Skeletal muscle tissue (tissue), 4 donors: ENCODE results near the gene NUDT13. TPM values are rescaled to one million over a fixed set of nuclear protein-coding genes. Genes with fewer than 3 reads are reported as not detected.

Experiments
- H3K27ac ChIP-seq: one replicate; pipeline ENCODE4 v1.7.0; 2013; ENCODE audit warnings: mild to moderate bottlenecking, low read depth, low read length, inconsistent platforms
- H3K27me3 ChIP-seq, 3 donors: one replicate each; pipeline ENCODE4 v1.7.0; 2013; ENCODE audit warnings: low read length in 3 of 3; ENCODE audit not compliant: control insufficient read depth in 3 of 3, insufficient read depth in 3 of 3
- H3K36me3 ChIP-seq, 3 donors: one replicate each; pipeline ENCODE4 v1.7.0; 2013; ENCODE audit warnings: low read length in 3 of 3; ENCODE audit not compliant: control insufficient read depth in 3 of 3, insufficient read depth in 3 of 3
- H3K4me1 ChIP-seq, 3 donors: one replicate each; pipeline ENCODE4 v1.7.0; 2013; ENCODE audit warnings: low read length in 3 of 3, mild to moderate bottlenecking in 3 of 3; ENCODE audit not compliant: control insufficient read depth in 3 of 3, insufficient read depth in 3 of 3
- H3K4me3 ChIP-seq, 3 donors: one replicate each; pipeline ENCODE4 v1.7.0; 2013; ENCODE audit warnings: low read length in 3 of 3
- H3K9ac ChIP-seq, 3 donors: one replicate each; pipeline ENCODE4 v1.7.0; 2013; ENCODE audit warnings: low read length in 3 of 3, mild to moderate bottlenecking in 3 of 3, moderate library complexity in 2 of 3, low read depth in 1 of 3
- H3K9me3 ChIP-seq, 3 donors: one replicate each; pipeline ENCODE4 v1.7.0; 2013; ENCODE audit warnings: low read length in 3 of 3; ENCODE audit not compliant: control insufficient read depth in 3 of 3
- total RNA-seq: library from RNA; depleted of rRNA; stranded (reverse); fragments of >200 nt; gene quantifications from one replicate; pipeline ENCODE4 v1.2.3, GENCODE V29; 2014
- donor health status: Osteomylitis.

Gene NUDT13
- total RNA-seq, 1 donor from 2014 or later, result 2.1 TPM

DNA sequence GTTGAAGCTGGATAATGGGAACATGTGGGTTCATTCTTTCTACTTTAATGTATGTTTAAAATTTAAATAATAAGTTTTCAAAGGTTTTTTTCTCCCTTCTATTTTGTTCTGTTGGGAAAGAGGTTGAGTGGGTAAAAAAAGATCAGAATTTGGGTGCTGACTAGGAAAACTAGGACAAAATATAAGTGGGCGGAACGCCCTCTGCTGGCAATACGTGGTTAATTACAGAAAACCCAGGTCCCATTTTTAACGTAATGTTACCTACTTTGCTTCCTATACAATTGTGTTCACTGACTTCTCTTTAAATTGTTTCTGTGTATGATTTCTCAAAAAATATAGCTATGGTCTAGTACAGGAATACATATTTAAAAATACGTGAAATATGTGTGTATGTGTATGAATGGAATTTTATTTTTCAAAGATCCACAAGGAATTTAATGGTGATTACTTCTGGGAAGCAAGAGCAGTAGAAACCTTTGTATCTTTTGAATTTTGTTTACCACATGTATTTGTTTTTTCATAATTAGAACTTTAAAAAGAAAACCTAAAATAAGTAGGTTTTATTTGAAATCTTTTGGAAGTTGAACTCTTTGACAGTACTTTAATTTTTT lies 48.9 kb downstream of the NUDT13 start:
- Histone ChIP-seq H3K27me3 (no peaks in the 10 kb centered on the region), H3K27ac (no peak overlapping the region), H3K9me3 (no peaks in the 10 kb centered on the region), H3K4me3 (no peak overlapping the region), H3K4me1 (peaks cover 2 to 9% (median 5%) of the 10 kb centered on the region in 3 donors), H3K36me3 (peaks cover 10 to 31% (median 25%) of the 10 kb centered on the region in 3 donors), H3K9ac (no peak overlapping the region)

DNA sequence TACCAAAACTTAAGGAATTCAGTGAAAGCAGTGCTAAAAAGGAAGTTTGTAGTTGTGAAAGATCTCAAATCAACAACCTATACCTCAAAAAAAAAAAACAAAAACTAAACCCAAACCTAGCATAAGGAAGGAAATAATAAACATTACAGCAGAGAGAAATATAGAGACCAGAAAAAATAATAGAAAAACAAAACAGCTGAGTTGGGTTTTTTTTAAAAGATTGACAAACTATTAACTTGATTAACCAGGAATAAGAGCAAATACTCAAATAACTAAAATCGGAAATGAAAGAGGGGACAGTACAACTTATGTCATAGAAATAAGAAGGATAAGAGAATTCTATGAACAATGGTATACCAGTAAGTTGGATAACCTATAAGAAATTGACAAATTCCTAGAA lies 50.8 kb downstream of the NUDT13 start:
- H3K4me3 ChIP-seq, result no peak overlapping the region
- H3K27ac ChIP-seq, result no peak overlapping the region
- H3K9me3 ChIP-seq, result no peaks in the 10 kb centered on the region
- H3K4me1 ChIP-seq, result peaks cover 2 to 12% (median 5%) of the 10 kb centered on the region in 3 donors
- no peak overlapping the region for H3K9ac ChIP-seq
- H3K36me3 ChIP-seq, result peaks cover 10 to 24% (median 21%) of the 10 kb centered on the region in 3 donors
- no peaks in the 10 kb centered on the region for H3K27me3 ChIP-seq

DNA sequence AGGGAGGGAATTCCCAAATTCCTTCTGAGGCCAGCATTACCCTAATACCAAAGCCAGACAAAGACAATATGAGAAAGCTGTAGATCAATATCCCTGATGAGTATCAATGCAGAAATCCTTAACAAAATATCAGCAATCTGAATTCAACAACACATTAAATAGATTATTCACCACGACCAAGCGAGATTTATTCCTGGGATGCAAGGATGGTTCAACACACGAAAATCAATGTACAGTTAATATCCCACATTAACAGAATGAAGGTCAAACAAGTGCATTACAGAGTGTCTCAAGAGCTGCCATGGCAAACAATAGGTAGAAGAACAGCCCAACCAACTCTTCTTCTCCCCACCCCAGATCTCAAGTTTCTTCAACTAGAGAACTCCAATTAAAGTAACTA lies 51.4 kb downstream of the NUDT13 start:
- peaks cover 2 to 18% (median 5%) of the 10 kb centered on the region in 3 donors for H3K4me1 ChIP-seq
- H3K36me3 ChIP-seq, result peaks cover 10 to 18% (median 17%) of the 10 kb centered on the region in 3 donors
- H3K9me3 ChIP-seq, result no peaks in the 10 kb centered on the region
- no peak overlapping the region for H3K27ac ChIP-seq
- H3K4me3 ChIP-seq, result no peak overlapping the region
- no peak overlapping the region for H3K9ac ChIP-seq
- no peaks in the 10 kb centered on the region for H3K27me3 ChIP-seq

DNA sequence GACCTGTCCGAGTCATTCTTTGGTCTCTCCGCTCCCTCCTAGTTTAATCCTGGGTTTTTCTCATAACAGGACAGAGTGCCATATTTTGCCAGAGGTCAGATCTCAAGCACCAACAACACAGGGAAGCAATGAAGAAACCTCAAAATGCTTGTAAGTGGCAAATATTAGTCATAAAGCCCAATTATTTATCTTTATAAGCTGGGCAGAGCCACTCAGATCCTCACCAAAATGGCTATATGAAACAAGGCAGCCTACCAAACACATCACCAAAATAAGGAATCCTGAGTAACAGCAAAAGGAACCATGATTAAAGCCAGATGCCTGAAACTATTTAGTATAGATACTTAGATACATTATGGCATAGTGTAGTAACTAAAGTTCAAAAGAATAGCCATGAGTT lies 52.8 kb downstream of the NUDT13 start:
- Histone ChIP-seq H3K27ac (no peak overlapping the region), H3K27me3 (no peaks in the 10 kb centered on the region), H3K4me1 (peaks cover 5 to 24% (median 14%) of the 10 kb centered on the region in 3 donors), H3K4me3 (no peak overlapping the region), H3K9ac (no peak overlapping the region), H3K36me3 (peaks cover 10 to 17% (median 16%) of the 10 kb centered on the region in 3 donors), H3K9me3 (no peaks in the 10 kb centered on the region)

DNA sequence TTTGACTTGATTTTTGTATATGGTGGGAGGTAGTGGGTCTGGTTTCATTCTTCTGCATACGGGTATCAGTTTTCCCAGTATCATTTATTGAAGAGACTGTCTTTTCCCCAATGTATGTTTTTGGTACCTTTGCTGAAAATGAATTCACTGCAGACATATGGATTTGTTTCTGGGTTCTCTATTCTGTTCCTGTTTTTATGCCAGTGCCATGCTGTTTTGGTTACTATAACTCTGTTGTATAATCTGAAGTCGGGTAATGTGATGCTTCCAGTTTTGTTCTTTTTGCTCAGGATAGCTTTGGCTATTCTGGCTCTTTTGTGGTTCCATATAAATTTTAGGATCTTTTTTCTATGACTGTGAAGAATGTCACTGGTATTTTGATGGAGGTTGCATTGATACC lies 56.7 kb downstream of the NUDT13 start:
- peak overlapping the region; percentile 97 to 100 (median 98) for H3K9ac ChIP-seq
- H3K36me3 ChIP-seq, result peaks cover 9 to 16% (median 10%) of the 10 kb centered on the region in 3 donors
- H3K27ac ChIP-seq, result peak overlapping the region; percentile 97
- H3K9me3 ChIP-seq, result no peaks in the 10 kb centered on the region
- H3K4me3 ChIP-seq, result peak overlapping the region; percentile 83 to 100 (median 92)
- H3K4me1 ChIP-seq, result peaks cover 10 to 24% (median 20%) of the 10 kb centered on the region in 3 donors
- H3K27me3 ChIP-seq, result no peaks in the 10 kb centered on the region

DNA sequence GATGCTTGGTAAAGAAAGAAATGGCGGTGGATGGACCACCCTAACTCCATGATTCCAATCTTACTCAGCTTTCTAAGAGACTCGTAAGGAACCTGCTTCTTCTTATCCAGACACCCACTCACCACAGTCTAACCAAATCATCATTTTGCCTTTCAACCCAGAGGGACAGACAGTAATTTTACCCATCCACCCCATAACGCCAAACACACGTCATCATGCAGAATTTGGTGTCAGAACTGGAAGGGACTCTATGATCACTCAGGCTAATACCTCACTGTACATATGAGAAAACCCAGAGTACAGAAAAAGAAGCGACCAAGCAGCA lies 57.2 kb downstream of the NUDT13 start:
- Histone ChIP-seq H3K9me3 (no peaks in the 10 kb centered on the region), H3K4me1 (peaks cover 10 to 24% (median 20%) of the 10 kb centered on the region in 3 donors), H3K27ac (peak overlapping the region; percentile 97), H3K9ac (peak overlapping the region; percentile 97 to 100 (median 98)), H3K36me3 (peaks cover 5 to 13% (median 10%) of the 10 kb centered on the region in 3 donors), H3K4me3 (peak overlapping the region; percentile 83 to 100 (median 92)), H3K27me3 (no peaks in the 10 kb centered on the region)

DNA sequence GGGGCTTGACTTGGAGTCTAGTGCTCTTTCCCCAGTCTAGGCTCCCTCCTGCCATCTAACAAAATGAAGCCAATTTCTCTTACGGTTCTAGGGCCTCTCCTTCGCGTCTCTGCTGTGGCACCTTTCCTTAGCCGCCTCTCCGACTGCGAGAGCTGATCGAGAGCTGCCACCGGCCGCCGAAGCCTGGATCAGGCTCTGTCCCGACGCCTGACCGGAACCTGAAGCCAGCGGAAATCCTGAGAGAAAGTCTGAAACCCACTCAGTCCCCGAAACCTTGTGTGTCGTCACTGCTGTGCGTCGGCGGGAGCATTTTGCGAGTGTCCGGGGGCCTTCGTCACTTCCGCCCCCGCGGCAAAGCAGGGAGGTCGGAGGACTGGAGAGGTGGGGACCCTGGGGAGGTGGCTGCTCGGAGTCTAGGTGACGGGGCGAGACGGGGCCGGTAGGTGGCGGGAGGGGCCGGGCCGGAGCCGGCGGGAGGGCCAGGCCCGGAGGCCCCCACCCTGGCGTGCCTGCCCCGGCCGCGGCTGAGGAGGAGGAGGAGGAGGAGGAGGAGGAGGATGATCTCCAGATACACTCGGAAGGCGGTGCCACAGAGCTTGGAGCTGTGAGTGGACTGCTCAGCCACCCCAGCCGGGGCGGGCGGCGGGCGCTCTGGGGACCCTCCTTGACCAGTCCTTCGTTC lies 57.7 kb downstream of the NUDT13 start, which contains the start of the genes ECD and FAM149B1:
Gene ECD, minus strand, starts transcription at position 226 of the 682 bp plus-strand sequence. CDS start 4,071 bp downstream, outside the sequence.
Gene FAM149B1, plus strand, starts transcription at position 337 of the 682 bp plus-strand sequence. Its CDS starts 221 bp downstream, at position 558.
- Histone ChIP-seq H3K27me3 (no peaks in the 10 kb centered on the region), H3K27ac (peak within 1 kb of the TSS; percentile 97), H3K4me3 (peak within 1 kb of the TSS; percentile 83 to 100 (median 92)), H3K36me3 (peaks cover under 1 to 8% (median 7%) of the 10 kb centered on the region in 3 donors), H3K9me3 (no peaks in the 10 kb centered on the region), H3K9ac (peak within 1 kb of the TSS; percentile 97 to 100 (median 98)), H3K4me1 (peaks cover 8 to 23% (median 16%) of the 10 kb centered on the region in 3 donors)

DNA sequence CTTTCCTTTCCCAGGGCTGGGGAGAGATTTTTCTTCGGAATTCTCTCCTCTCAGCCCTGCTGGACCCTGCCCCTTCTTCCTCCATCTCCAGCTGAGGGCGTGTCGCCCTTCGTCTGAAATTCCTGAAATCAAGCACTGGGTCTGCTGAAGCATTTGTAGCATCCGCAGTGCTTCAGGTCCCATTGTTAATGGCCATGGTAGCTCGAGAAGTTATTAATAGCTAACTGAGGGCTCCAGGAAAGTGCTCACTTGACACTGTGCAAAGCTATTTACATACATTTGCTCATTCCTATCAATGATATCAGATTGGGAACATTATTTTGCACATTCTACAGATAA lies 58.2 kb downstream of the NUDT13 start:
- peaks cover 0 to 5% (median 4%) of the 10 kb centered on the region in 3 donors for H3K36me3 ChIP-seq
- peak overlapping the region; percentile 97 for H3K27ac ChIP-seq
- H3K9ac ChIP-seq, result peak overlapping the region; percentile 97 to 100 (median 98)
- H3K27me3 ChIP-seq, result no peaks in the 10 kb centered on the region
- peak overlapping the region; percentile 83 to 100 (median 92) for H3K4me3 ChIP-seq
- peaks cover 8 to 20% (median 16%) of the 10 kb centered on the region in 3 donors for H3K4me1 ChIP-seq
- no peaks in the 10 kb centered on the region for H3K9me3 ChIP-seq

DNA sequence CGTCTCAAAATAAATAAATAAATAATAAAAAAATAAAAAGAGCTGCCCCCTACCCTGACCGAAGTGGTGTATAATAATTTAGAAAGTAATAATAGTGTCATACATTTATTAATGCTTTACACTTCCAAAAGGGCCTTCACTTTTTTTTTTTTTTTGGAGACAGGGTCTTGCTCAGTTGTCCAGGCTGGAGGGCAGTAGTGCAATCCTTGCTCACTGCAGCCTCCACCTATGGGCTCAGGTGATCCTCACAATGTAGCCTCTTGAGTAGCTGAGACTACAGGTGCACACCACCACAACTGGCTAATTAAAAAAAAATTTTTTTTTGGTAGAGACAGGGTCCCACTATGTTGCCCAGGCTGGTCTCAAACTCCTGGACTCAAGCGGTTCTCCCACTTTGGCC lies 59.1 kb downstream of the NUDT13 start:
- no peaks in the 10 kb centered on the region for H3K27me3 ChIP-seq
- no peak overlapping the region for H3K4me3 ChIP-seq
- peaks cover 8 to 20% (median 16%) of the 10 kb centered on the region in 3 donors for H3K4me1 ChIP-seq
- no peaks in the 10 kb centered on the region for H3K36me3 ChIP-seq
- H3K9ac ChIP-seq, result no peak overlapping the region
- H3K9me3 ChIP-seq, result no peaks in the 10 kb centered on the region
- H3K27ac ChIP-seq, result no peak overlapping the region

DNA sequence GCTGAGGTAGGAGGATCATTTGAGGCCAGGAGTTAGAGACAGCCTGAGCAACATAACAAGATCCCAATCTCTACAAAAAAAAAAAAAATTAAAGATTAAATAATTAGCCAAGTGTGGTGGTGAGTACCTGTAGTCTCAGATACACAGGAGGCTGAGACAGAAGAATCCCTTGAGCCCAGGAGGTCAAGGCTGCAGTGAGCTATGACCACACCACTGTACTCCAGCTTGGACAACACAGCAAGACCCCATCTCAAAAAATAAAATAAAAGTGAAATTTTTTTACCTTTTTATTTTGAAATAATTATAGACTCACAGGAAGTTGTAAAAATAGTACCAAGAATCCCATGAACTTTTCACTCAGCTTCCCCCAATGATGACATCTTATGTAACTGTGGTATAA lies 62.6 kb downstream of the NUDT13 start:
- no peak overlapping the region for H3K4me3 ChIP-seq
- peaks cover 4 to 20% (median 20%) of the 10 kb centered on the region in 3 donors for H3K36me3 ChIP-seq
- no peak overlapping the region for H3K9ac ChIP-seq

More for the DNA sequence above, 62.6 kb downstream of the NUDT13 start:
- Histone ChIP-seq H3K9me3 (no peaks in the 10 kb centered on the region), H3K27ac (no peak overlapping the region), H3K27me3 (no peaks in the 10 kb centered on the region), H3K4me1 (peaks cover 5 to 6% (median 6%) of the 10 kb centered on the region in 3 donors)
